Thymus (tissue), 11 donors: ENCODE data around the gene ALKBH3. TPM values are rescaled to one million over a fixed set of nuclear protein-coding genes. Genes with fewer than 3 reads are reported as not detected.

Experiments used
- DNase-seq, 9 donors: peaks; one replicate each; pipeline ENCODE4 v3.0.0-alpha.2; 2013; ENCODE audit warnings: low spot score in 9 of 9, low read depth in 6 of 9, missing footprints in 1 of 9
- H3K27ac ChIP-seq, 2 donors: one replicate each; pipeline ENCODE4 v1.5.1; 2013; ENCODE audit warnings: control low read depth in 1 of 2, low read depth in 1 of 2, low read length in 1 of 2, mild to moderate bottlenecking in 1 of 2, moderate library complexity in 1 of 2
- H3K27me3 ChIP-seq, 2 donors: one replicate each; pipeline ENCODE4 v1.5.1; 2013; ENCODE audit warnings: low read length in 1 of 2; ENCODE audit not compliant: control insufficient read depth in 2 of 2, insufficient read depth in 1 of 2
- H3K36me3 ChIP-seq, 2 donors: one replicate each; pipeline ENCODE4 v1.5.1; 2013; ENCODE audit warnings: low read length in 1 of 2, mild to moderate bottlenecking in 1 of 2, moderate library complexity in 1 of 2; ENCODE audit not compliant: control insufficient read depth in 2 of 2, insufficient read depth in 2 of 2
- H3K4me1 ChIP-seq, 2 donors: one replicate each; pipeline ENCODE4 v1.5.1; 2013; ENCODE audit warnings: low read length in 2 of 2; ENCODE audit not compliant: control insufficient read depth in 2 of 2, insufficient read depth in 2 of 2
- H3K4me3 ChIP-seq, 2 donors: one replicate each; pipeline ENCODE4 v1.5.1; 2013; ENCODE audit warnings: low read length in 2 of 2, control low read depth in 1 of 2, mild to moderate bottlenecking in 1 of 2
- H3K9me3 ChIP-seq, 2 donors: one replicate each; pipeline ENCODE4 v1.5.1; 2013; ENCODE audit warnings: low read length in 1 of 2, mild to moderate bottlenecking in 1 of 2; ENCODE audit not compliant: control insufficient read depth in 2 of 2, insufficient read depth in 1 of 2
- WGBS: extraction: QIAGEN DNeasy Blood & Tissue Kit; methylation state at CpG from one replicate; pipeline ENCODE4 v1.1.7; 2013; 5-methylcytosine and 5-hydroxymethylcytosine counted together
- polyA plus RNA-seq: library from polyadenylated mRNA; stranded (reverse); fragments of 200-250 nt; gene quantifications from one replicate; pipeline ENCODE4 v1.2.3, GENCODE V29; 2013
- total RNA-seq: library from RNA; stranded (reverse); fragments of 120-200 nt; gene quantifications from one replicate; pipeline ENCODE4 v1.2.4, GENCODE V29; 2013
- donor health status: healthy.

Gene ALKBH3
- total and polyA plus RNA-seq, 2 donors: 33.5 to 36.0 TPM

DNA sequence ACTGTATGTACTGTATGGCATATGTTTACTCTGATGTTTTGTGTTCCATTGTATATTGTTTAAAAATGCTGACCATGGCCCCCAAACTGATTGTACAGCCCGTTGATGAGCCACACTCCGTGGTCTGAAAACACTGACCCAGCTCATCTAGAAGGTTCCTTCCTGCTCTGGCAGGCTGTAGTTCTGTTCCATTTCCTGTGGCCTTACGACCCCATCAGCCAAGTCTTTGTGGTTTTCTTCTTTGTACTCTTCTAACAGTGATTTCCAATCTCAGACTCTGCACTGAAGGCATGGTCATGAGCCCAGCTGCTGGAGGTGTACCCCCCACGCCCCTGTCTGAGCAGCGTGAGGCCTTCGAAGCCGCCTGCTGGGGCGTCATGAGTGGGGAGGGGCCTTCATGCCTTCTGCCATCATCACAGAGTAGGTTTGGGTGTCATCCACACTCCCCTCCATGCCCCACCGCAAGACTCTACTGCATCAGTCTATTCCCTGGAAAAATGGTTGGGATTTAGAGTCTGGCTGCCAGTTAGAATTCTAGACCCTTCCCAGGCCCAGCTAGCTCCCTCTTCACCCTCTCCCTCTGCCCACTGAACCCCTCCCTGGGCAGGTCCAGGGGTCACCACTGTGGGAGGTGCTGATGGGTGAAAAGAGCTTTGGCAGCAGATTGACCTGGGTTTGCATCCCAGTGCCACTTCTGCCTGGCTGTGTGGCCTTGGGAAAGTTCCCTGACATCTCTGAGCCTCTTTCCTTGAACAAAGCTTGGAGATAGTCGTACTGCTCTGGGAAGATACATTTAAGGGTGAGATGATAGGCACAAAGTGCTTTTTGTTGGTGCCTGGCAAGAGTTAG, 50.5 kb downstream of the ALKBH3 start:
- H3K4me1 ChIP-seq: peaks cover 0 to 3% of the 10 kb centered on the region in 2 donors
- no peak for DNase-seq
- no peaks in the 10 kb centered on the region for H3K36me3 ChIP-seq
- peaks cover 0 to 2% of the 10 kb centered on the region in 2 donors for H3K9me3 ChIP-seq
- WGBS: 54% methylated on average over 10 of the region's 10 CpGs
- H3K4me3 ChIP-seq: no peak overlapping the region
- H3K27me3 ChIP-seq: peaks cover 0 to 13% of the 10 kb centered on the region in 2 donors
- no peak overlapping the region for H3K27ac ChIP-seq

DNA sequence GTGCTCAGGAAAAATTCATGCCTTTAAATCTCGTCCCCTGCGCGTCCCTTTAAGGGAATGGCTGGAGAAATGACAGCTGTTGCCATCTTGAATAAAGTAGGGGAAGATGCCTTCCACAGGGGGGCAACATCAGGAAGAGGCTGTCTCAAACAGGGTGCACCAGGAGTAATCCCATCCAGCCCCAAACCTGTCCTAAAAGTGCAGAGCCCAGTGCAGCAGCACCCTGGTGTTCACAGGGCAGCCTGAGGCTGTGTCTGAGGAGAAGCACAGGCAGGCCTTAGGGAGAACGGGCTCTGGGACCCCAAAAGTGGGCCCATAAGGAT, 51.0 kb downstream of the ALKBH3 start:
- no peaks in the 10 kb centered on the region for H3K36me3 ChIP-seq
- no peak for DNase-seq

DNA sequence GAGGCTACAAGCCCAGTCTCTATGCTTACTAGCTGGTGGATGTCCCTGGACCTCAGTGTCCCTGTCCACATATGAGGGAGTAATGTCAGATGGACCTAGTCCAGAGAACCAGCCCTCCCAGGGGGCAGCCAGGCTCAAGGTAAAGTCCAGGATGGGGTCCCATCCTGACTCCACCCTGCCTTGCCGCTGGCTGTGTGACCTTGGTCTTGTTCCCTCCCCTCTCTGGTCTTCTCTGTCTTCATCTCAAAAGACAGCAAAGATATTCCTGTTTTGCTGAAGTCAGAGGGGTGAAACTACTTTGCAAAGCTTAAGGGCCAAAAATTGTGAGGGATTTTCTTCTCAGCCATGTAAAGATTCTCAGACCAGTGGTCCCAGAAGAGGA, 52.6 kb downstream of the ALKBH3 start:
- Histone ChIP-seq H3K4me3 (no peak overlapping the region), H3K9me3 (peaks cover 0 to 2% of the 10 kb centered on the region in 2 donors), H3K27me3 (peaks cover 0 to 15% of the 10 kb centered on the region in 2 donors), H3K4me1 (peaks cover 0 to 2% of the 10 kb centered on the region in 2 donors), H3K27ac (no peak overlapping the region), H3K36me3 (no peaks in the 10 kb centered on the region)
- DNase-seq: no peak
- WGBS: 95% methylated on average over 1 of the region's 1 CpG

More for the DNA sequence above, 51.0 kb downstream of the ALKBH3 start:
- Histone ChIP-seq H3K9me3 (peaks cover 0 to 2% of the 10 kb centered on the region in 2 donors), H3K4me1 (peaks cover 0 to 2% of the 10 kb centered on the region in 2 donors), H3K27me3 (peaks cover 0 to 13% of the 10 kb centered on the region in 2 donors), H3K4me3 (no peak overlapping the region), H3K27ac (no peak overlapping the region)
- 92% methylated on average over 4 of the region's 4 CpGs for WGBS

DNA sequence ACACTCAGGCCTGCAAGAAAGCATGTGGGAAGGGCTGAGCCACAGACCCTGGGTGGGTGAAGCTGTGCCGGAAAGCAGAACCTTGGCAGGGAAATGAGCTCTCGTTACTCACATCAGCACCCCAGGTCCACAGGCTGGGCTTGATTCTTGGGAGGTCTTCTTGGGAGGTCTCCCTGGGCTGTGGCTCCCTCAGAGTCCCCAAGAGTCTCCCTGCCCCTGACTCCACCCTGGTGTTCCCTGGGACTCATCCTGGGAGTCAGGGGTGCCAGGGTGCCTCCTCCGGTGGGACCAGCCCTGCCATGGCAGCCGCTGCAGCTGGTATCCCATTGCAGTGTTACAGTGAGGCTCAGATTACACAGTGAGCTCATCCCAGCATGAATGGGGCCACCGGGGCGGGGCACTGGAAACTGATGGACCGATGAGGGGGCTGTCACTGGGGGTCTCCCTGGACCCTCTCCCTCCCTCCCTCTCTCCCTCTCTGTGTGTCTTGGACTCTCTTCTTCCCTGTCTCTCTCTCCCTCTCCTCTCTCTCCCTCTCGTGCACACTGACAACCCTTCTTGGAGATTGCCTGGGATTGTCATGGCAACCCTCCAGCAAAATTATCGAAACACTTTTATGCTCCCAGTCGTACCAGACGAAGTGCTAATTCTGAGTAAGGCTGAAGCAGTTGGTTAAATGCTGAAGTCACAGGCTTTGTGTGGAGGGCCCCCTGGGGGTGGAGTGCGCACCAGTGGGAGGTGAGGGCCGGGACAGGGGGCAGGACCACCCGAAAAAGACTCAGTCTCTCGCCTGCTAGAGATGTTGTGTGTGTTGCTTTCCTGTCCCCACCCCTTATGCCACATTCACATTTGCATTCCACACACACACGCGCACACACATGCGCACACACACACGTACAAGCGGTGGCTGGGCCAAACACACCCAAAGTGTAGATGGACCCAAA, 53.2 kb downstream of the ALKBH3 start:
- H3K9me3 ChIP-seq: peaks cover 0 to 2% of the 10 kb centered on the region in 2 donors
- H3K4me3 ChIP-seq: no peak overlapping the region
- no peak overlapping the region for H3K27ac ChIP-seq
- DNase-seq: no peak
- WGBS: 61% methylated on average over 20 of the region's 20 CpGs
- no peaks in the 10 kb centered on the region for H3K36me3 ChIP-seq
- peaks cover 0 to 2% of the 10 kb centered on the region in 2 donors for H3K4me1 ChIP-seq
- H3K27me3 ChIP-seq: peaks cover 0 to 16% of the 10 kb centered on the region in 2 donors

DNA sequence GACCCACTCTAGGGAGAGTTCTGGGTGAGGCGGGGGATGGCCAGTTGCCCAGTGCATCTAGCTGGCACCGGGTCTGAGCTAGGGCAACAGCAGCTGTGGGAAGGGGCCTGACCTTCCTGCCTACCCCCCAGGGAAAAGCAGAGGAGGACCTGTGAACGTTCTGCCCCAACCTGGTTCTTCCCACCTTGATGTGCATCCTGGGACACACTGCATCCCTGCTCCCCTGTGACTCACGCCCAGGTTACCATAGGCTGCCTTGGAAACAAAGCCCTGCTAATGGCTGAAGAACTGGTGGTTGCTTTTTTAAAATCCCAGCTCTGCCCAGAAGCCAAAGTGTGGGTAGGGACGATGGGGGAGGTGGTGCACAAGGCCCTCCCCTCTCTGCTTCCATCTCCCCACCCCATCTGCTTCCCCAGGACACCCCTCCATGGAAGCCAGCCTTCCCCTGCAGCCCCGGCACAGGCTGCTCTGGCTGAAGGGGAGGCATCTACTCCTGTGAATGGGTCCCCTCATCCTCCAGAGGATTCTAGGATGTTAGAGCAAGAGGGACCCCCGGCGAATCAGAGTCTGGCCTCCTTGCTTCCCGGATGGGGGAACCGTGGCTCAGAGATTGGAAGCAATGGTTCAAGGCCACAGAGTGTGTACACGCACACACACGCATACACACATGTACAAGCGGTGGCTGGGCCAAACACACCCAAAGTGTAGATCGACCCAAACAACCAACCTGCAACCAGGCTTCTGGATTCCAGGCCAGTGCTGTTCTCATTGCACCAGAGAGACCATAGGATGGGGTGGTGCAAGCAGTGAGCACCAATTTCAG, 54.2 kb downstream of the ALKBH3 start:
- 89% methylated on average over 14 of the region's 14 CpGs for WGBS
- H3K9me3 ChIP-seq: peaks cover 0 to 2% of the 10 kb centered on the region in 2 donors
- H3K36me3 ChIP-seq: no peaks in the 10 kb centered on the region
- peaks cover 0 to 16% of the 10 kb centered on the region in 2 donors for H3K27me3 ChIP-seq
- DNase-seq: no peak
- no peak overlapping the region for H3K27ac ChIP-seq
- peaks cover 0 to 2% of the 10 kb centered on the region in 2 donors for H3K4me1 ChIP-seq
- no peak overlapping the region for H3K4me3 ChIP-seq

DNA sequence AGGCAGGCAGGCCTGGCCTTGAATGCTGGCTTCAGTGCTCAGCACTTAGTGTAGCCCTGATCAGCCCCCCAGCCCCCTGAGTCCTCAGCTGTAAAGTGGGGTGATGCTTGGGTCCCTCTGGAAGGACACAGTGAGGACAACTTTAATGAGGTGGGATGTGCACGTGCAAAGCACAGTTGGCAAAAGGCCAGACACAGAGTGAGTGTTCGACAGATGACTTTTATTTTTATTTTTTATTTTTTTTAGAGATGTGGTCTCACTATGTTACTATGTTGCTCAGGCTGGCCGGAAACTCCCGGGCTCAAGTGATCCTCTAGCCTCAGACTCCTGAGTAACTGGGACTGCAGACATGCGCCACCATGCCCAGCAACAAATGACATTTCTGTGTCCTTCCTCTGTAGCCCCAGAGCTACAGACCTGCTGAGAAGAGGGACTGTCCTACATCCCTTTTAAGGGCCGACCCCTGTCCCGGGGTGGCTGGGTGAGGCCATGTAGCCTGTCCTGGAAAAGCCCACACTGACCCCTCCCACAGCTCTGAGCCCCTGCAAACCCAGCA, 54.9 kb downstream of the ALKBH3 start:
- no peak overlapping the region for H3K27ac ChIP-seq
- peaks cover 0 to 2% of the 10 kb centered on the region in 2 donors for H3K9me3 ChIP-seq
- H3K4me3 ChIP-seq: no peak overlapping the region
- H3K36me3 ChIP-seq: no peaks in the 10 kb centered on the region
- WGBS: 87% methylated on average over 7 of the region's 7 CpGs
- DNase-seq: no peak
- H3K4me1 ChIP-seq: peaks cover 0 to 2% of the 10 kb centered on the region in 2 donors
- peaks cover 0 to 17% of the 10 kb centered on the region in 2 donors for H3K27me3 ChIP-seq

DNA sequence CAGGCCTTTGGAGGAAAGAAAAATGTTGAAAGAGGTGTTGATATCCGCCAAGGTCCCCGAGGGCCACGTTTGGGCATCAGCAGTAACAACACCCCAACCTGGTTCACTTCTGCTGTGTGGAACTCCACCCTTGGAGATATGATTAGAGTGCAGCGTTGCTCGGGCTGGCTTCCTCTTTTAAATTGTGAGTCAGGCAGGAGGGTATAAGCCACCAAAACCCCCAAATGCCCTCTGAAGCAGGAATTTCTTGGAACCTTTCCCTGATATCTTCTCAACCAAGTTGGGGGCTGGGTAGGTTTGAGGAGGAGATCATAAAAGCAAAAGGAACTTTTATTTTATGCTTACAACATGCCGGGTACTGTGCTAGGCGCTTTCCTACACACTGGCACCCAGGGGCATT, 55.4 kb downstream of the ALKBH3 start:
- Histone ChIP-seq H3K27ac (no peak overlapping the region), H3K36me3 (no peaks in the 10 kb centered on the region), H3K9me3 (peaks cover 0 to 2% of the 10 kb centered on the region in 2 donors), H3K4me1 (peaks cover 2 to 3% of the 10 kb centered on the region in 2 donors), H3K27me3 (peaks cover 0 to 23% of the 10 kb centered on the region in 2 donors), H3K4me3 (no peak overlapping the region)
- no peak for DNase-seq
- WGBS: 61% methylated on average over 7 of the region's 7 CpGs
